Neural cell (in vitro differentiated cells): ENCODE measurements around the gene TBCK.

ENCODE experiments used
- CTCF ChIP-seq: fragments of 450-650 bp; IDR thresholded peaks from 2 replicates; pipeline ENCODE4 v1.5.1; 2014; ENCODE audit warnings: antibody characterized with exemption, mild to moderate bottlenecking, moderate library complexity; ENCODE audit not compliant: poor library complexity, severe bottlenecking
- POLR2AphosphoS5 ChIP-seq: IDR thresholded peaks from 2 replicates; pipeline ENCODE4 v1.6.1; 2012

DNA sequence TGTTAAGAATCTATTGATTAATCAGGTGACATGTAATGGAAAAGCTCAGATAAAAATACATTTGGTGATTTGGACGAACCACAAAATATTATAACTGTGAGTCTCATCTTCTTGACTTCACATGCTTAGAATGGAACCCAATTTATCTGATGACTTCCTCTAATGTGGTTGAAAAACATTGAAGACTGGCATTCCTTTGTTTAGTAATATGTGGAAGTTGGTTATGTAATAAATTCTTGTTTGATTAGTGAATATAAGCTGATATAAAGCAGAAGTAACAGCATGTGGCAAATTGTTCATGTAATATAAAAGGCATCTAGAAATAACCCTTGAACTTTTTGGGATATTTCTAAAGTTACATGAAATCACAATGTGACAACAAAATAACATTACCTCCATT lies 42.9 kb upstream of the TBCK start:
- TF ChIP-seq CTCF (no peak), POLR2AphosphoS5 (no peak)
